ENCODE results near the gene KLF5.

KLF5 gene

DNA sequence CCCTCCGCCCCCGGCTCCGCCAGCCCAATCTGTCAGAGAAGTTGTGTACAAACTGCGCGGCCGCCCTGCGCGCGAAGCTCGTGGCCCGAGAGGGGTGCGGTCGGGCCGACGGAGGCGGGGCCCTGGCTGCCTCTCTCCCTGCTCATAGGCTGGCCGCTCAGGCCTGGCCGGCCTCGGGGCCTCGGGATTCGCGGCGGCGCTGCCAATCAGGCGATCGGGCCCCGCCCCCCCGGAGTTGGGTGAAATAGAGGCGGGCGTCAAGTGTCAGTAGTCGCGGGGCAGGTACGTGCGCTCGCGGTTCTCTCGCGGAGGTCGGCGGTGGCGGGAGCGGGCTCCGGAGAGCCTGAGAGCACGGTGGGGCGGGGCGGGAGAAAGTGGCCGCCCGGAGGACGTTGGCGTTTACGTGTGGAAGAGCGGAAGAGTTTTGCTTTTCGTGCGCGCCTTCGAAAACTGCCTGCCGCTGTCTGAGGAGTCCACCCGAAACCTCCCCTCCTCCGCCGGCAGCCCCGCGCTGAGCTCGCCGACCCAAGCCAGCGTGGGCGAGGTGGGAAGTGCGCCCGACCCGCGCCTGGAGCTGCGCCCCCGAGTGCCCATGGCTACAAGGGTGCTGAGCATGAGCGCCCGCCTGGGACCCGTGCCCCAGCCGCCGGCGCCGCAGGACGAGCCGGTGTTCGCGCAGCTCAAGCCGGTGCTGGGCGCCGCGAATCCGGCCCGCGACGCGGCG, at the start of gene KLF5:
Gene KLF5 (plus strand): TSS at position 270 of the 724 bp plus-strand sequence. CDS start 323 bp downstream, at position 593.
- TF ChIP-seq, protein P1, sequence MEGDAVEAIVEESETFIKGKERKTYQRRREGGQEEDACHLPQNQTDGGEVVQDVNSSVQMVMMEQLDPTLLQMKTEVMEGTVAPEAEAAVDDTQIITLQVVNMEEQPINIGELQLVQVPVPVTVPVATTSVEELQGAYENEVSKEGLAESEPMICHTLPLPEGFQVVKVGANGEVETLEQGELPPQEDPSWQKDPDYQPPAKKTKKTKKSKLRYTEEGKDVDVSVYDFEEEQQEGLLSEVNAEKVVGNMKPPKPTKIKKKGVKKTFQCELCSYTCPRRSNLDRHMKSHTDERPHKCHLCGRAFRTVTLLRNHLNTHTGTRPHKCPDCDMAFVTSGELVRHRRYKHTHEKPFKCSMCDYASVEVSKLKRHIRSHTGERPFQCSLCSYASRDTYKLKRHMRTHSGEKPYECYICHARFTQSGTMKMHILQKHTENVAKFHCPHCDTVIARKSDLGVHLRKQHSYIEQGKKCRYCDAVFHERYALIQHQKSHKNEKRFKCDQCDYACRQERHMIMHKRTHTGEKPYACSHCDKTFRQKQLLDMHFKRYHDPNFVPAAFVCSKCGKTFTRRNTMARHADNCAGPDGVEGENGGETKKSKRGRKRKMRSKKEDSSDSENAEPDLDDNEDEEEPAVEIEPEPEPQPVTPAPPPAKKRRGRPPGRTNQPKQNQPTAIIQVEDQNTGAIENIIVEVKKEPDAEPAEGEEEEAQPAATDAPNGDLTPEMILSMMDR (IDR thresholded peaks at IDR 0.05) = peak; percentile 43
- Histone ChIP-seq H3K27ac (peak within 1 kb of the TSS; percentile 91), H3K4me3 (ENCODE audit: low read depth in 1 of 2, low read length in 1 of 2) (peak within 1 kb of the TSS; percentile 81 to 86), H3K27me3 (peaks cover 21% of the 10 kb centered on the region), H3K9me3 (no peaks in the 10 kb centered on the region), H3K36me3 (peaks cover 17% of the 10 kb centered on the region), H3K4me1 (ENCODE audit: control insufficient read depth in 1 of 2, insufficient read depth in 1 of 2, low read depth in 1 of 2, low read length in 1 of 2) (peaks cover 38% of the 10 kb centered on the region in 2 experiments)

DNA sequence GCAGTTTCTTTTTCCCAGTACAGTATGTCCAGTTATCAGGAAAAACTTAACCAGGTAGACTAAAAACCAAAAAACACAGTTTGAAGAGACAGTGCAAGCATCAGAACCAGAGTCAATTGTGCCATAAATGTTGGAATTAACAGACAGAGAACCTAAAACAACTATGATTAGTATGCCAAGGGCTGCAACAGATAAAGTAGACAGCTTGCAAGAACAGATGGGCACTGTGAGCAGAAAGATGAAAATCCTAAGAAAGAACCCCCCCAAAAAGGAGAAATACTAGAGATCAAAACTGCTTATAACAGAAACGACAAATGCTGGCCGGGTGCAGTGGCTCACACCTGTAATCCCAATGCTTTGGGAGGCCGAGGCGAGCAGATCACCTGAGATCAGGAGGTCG, 47.1 kb upstream of the KLF5 start:
- Histone ChIP-seq H3K9me3 (no peaks in the 10 kb centered on the region), H3K4me1 (ENCODE audit: control insufficient read depth in 1 of 2, insufficient read depth in 1 of 2, low read depth in 1 of 2, low read length in 1 of 2) (no peaks in the 10 kb centered on the region), H3K36me3 (no peaks in the 10 kb centered on the region), H3K4me3 (ENCODE audit: low read depth in 1 of 2, low read length in 1 of 2) (no peak overlapping the region), H3K27me3 (no peaks in the 10 kb centered on the region), H3K27ac (no peak overlapping the region)
- TF ChIP-seq, protein P1 (IDR thresholded peaks at IDR 0.05) = no peak

DNA sequence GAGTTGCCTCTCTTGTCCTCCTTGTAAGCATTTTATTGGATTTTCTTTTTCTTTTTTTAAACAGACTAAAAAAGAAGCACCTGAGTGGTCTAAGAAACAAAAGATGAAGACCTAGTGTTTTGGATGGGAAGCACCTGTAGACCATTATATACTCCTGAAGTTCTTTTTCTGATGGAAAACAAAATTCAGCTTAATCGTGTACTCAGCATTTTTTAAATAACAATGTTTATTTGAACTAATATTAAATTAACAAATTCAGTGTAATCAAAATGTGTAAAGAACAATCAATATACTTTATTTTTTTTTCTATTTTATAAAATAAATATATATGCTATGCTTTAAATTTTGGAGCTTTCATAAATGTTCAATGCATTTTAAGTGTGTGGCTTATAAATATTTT, 43.0 kb upstream of the KLF5 start:
- Histone ChIP-seq H3K4me3 (ENCODE audit: low read depth in 1 of 2, low read length in 1 of 2) (no peak overlapping the region), H3K4me1 (ENCODE audit: control insufficient read depth in 1 of 2, insufficient read depth in 1 of 2, low read depth in 1 of 2, low read length in 1 of 2) (no peaks in the 10 kb centered on the region), H3K27me3 (no peaks in the 10 kb centered on the region), H3K27ac (no peak overlapping the region), H3K9me3 (no peaks in the 10 kb centered on the region), H3K36me3 (no peaks in the 10 kb centered on the region)
- TF ChIP-seq, protein P1 (IDR thresholded peaks at IDR 0.05) = no peak

DNA sequence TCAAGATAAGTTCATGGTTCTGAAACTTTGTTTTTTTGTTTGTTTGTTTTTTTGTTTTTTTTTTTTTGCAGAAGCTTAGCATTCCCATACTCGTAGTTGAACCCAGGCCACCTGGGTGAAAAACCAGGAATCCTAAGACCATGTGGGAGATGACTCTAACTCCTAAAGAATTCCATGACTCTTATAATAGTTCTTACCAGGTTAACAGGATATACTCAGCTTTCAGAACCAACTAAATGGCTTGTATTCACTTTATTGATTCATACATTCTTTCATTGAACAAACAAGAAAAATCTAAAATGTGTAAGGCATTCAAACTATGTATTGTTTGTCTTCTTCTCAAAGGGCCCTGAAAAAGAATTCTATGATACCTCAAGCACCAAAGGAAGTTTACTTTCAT, 40.5 kb upstream of the KLF5 start:
- H3K27ac ChIP-seq = no peak overlapping the region
- no peak overlapping the region for H3K4me3 ChIP-seq (ENCODE audit: low read depth in 1 of 2, low read length in 1 of 2)
- H3K9me3 ChIP-seq = no peaks in the 10 kb centered on the region
- TF ChIP-seq, protein P1 (IDR thresholded peaks at IDR 0.05) = no peak
- H3K27me3 ChIP-seq = no peaks in the 10 kb centered on the region
- H3K36me3 ChIP-seq = no peaks in the 10 kb centered on the region
- no peaks in the 10 kb centered on the region for H3K4me1 ChIP-seq (ENCODE audit: control insufficient read depth in 1 of 2, insufficient read depth in 1 of 2, low read depth in 1 of 2, low read length in 1 of 2)

DNA sequence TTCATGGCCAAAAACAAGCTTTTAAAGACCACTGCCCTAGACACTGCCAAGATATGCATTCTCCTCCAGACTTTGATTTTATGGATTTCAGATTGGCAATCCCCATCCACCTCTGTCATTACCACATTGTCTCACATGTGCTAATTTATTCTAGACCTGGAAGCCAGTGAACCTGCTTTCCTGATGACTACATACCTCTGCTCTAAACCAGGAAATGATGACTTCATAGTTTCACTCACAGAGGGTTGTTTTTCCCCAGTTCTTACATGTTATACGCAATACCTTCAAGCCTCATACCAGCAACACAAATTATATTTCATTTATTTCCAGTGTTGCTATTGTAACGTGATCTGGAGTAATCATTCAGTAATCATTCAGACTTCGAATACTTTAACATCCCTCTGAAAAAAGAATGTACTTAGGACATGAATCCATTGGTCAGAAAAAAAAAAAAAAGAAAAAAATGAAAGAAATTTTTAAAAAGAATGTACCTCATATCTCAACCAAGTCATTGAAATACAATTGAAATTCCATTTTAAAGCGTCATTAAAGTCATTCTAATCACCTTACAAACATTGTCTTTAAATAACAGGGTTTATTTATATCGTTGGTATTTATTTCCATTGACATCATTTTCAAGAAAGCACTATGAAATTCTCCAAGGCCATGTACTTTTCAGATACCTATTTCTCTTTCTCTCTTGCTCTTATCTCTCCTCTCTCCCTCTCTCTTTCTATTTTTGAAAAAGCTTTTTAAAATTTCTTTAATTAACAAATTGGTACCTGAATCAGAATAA, 33.4 kb upstream of the KLF5 start:
- TF ChIP-seq, protein P1 (IDR thresholded peaks at IDR 0.05) = no peak
- Histone ChIP-seq H3K27me3 (no peaks in the 10 kb centered on the region), H3K4me1 (ENCODE audit: control insufficient read depth in 1 of 2, insufficient read depth in 1 of 2, low read depth in 1 of 2, low read length in 1 of 2) (peaks cover 17 to 21% of the 10 kb centered on the region in 2 experiments), H3K27ac (no peak overlapping the region), H3K36me3 (no peaks in the 10 kb centered on the region), H3K4me3 (ENCODE audit: low read depth in 1 of 2, low read length in 1 of 2) (no peak overlapping the region), H3K9me3 (no peaks in the 10 kb centered on the region)

Data from neutrophil (primary cell).